Liver (tissue), 9 donors: Measurements from ENCODE around the gene NPW. TPM values are rescaled to one million over a fixed set of nuclear protein-coding genes. Genes with fewer than 3 reads are reported as not detected.

Source experiments
- DNase-seq: peaks from one replicate; pipeline ENCODE4 v3.0.0-alpha.2; 2017; ENCODE audit warnings: low spot score
- H3K27ac ChIP-seq, 2 donors: one replicate each; pipeline ENCODE4 v1.7.0; 2013; ENCODE audit warnings: inconsistent platforms in 2 of 2, low read length in 2 of 2, control low read depth in 1 of 2, low read depth in 1 of 2, mild to moderate bottlenecking in 1 of 2
- H3K27me3 ChIP-seq, 4 donors: one replicate each; pipeline versions ENCODE4 v1.6.1 to v1.7.0; 2013; ENCODE audit warnings: low read length in 3 of 4, inconsistent platforms in 1 of 4, mild to moderate bottlenecking in 1 of 4, moderate library complexity in 1 of 4; ENCODE audit not compliant: control insufficient read depth in 4 of 4, insufficient read depth in 4 of 4
- H3K36me3 ChIP-seq, 4 donors: one replicate each; pipeline versions ENCODE4 v1.6.1 to v1.7.0; 2013; ENCODE audit warnings: low read length in 3 of 4, mild to moderate bottlenecking in 3 of 4, low read depth in 1 of 4, moderate library complexity in 1 of 4; ENCODE audit not compliant: control insufficient read depth in 4 of 4, insufficient read depth in 3 of 4
- H3K4me1 ChIP-seq, 4 donors: one replicate each; pipeline versions ENCODE4 v1.6.1 to v1.7.0; 2013; ENCODE audit warnings: low read length in 3 of 4, mild to moderate bottlenecking in 3 of 4, moderate library complexity in 1 of 4; ENCODE audit not compliant: control insufficient read depth in 4 of 4, insufficient read depth in 4 of 4
- H3K4me3 ChIP-seq, 3 donors: one replicate each; pipeline versions ENCODE4 v1.6.1 to v1.7.0; 2013; ENCODE audit warnings: low read length in 3 of 3, control low read depth in 1 of 3, low read depth in 1 of 3, mild to moderate bottlenecking in 1 of 3
- H3K9ac ChIP-seq, 2 donors: one replicate each; pipeline ENCODE4 v1.7.0; 2013; ENCODE audit warnings: low read length in 2 of 2, mild to moderate bottlenecking in 2 of 2, moderate library complexity in 2 of 2, control low read depth in 1 of 2, low read depth in 1 of 2
- H3K9me3 ChIP-seq, 4 donors: one replicate each; pipeline versions ENCODE4 v1.6.1 to v1.7.0; 2013; ENCODE audit warnings: low read length in 3 of 4; ENCODE audit not compliant: control insufficient read depth in 4 of 4
- EGR1 ChIP-seq, 2 donors: IDR thresholded peaks; 2 replicates each; pipeline ENCODE4 v1.6.1; 2016 to 2018; ENCODE audit warnings: antibody characterized with exemption in 2 of 2, low read depth in 2 of 2
- FOXA1 ChIP-seq: IDR thresholded peaks from 2 replicates; pipeline ENCODE4 v1.6.1; 2016; ENCODE audit warnings: antibody characterized with exemption
- FOXA2 ChIP-seq: IDR thresholded peaks from 2 replicates; pipeline ENCODE4 v1.6.1; 2016; ENCODE audit warnings: antibody characterized with exemption
- GABPA ChIP-seq, 2 donors: IDR thresholded peaks in 1 of 2; conservative IDR thresholded peaks in 1 of 2; 2 replicates each; pipeline ENCODE4 v1.6.1; 2016; ENCODE audit warnings: antibody characterized with exemption in 2 of 2, mild to moderate bottlenecking in 1 of 2, moderate library complexity in 1 of 2
- HNF4A ChIP-seq, 2 donors: conservative IDR thresholded peaks; 2 replicates each; pipeline ENCODE4 v1.6.1; 2016; ENCODE audit warnings: antibody characterized with exemption in 2 of 2, mild to moderate bottlenecking in 2 of 2
- HNF4G ChIP-seq: IDR thresholded peaks from 2 replicates; pipeline ENCODE4 v1.6.1; 2016; ENCODE audit warnings: antibody characterized with exemption
- JUND ChIP-seq, 2 donors: IDR thresholded peaks; 2 replicates each; pipeline ENCODE4 v1.6.1; 2016; ENCODE audit warnings: antibody characterized with exemption in 2 of 2
- NR2F2 ChIP-seq: IDR thresholded peaks from 2 replicates; pipeline ENCODE4 v1.6.1; 2016; ENCODE audit warnings: antibody characterized with exemption
- RAD21 ChIP-seq, 2 donors: IDR thresholded peaks; 2 replicates each; pipeline ENCODE4 v1.6.1; 2016; ENCODE audit warnings: antibody characterized with exemption in 2 of 2, mild to moderate bottlenecking in 2 of 2
- REST ChIP-seq: IDR thresholded peaks from 2 replicates; pipeline ENCODE4 v1.6.1; 2016; ENCODE audit warnings: antibody characterized with exemption, mild to moderate bottlenecking
- RXRA ChIP-seq, 2 donors: IDR thresholded peaks; 2 replicates each; pipeline ENCODE4 v1.6.1; 2017 to 2018; ENCODE audit warnings: antibody characterized with exemption in 2 of 2, mild to moderate bottlenecking in 1 of 2
- SP1 ChIP-seq: IDR thresholded peaks from 2 replicates; pipeline ENCODE4 v1.6.1; 2018; ENCODE audit warnings: antibody characterized with exemption, mild to moderate bottlenecking
- TAF1 ChIP-seq: conservative IDR thresholded peaks from 2 replicates; pipeline ENCODE4 v1.6.1; 2016; ENCODE audit warnings: antibody characterized with exemption, mild to moderate bottlenecking
- YY1 ChIP-seq: IDR thresholded peaks from 2 replicates; pipeline ENCODE4 v1.6.1; 2016; ENCODE audit warnings: antibody characterized with exemption, mild to moderate bottlenecking
- WGBS: extraction: QIAGEN DNeasy Blood & Tissue Kit; methylation state at CpG from one replicate; pipeline ENCODE4 v1.1.7; 2013; 5-methylcytosine and 5-hydroxymethylcytosine counted together
- polyA plus RNA-seq, 2 donors: library from polyadenylated mRNA; stranded (reverse) in 1 of 2; unstranded in 1 of 2; fragments of 200-250 nt in 1 of 2; fragments of >200 nt in 1 of 2; fragmentation: Nextera tagmentation in 1 of 2; extraction: Ambion mirVana in 1 of 2; gene quantifications; one replicate each; pipeline versions ENCODE4 v1.2.1 to v1.2.3, GENCODE V29; 2013 to 2015
- total RNA-seq, 2 donors: library from RNA; depleted of rRNA; stranded (reverse); fragments of >200 nt; gene quantifications; one replicate each; pipeline ENCODE4 v1.2.3, GENCODE V29; 2014
- TF ChIP-seq, protein P1 (sequence below): fragments of 150-350 bp; IDR thresholded peaks from 2 replicates; pipeline ENCODE4 v1.5.1; 2017; ENCODE audit warnings: improper control_type of control experiment, low read depth, low read length; ENCODE audit not compliant: missing input control
- TF ChIP-seq, protein P2 (sequence below): IDR thresholded peaks from 2 replicates; pipeline ENCODE4 v1.6.1; 2016; ENCODE audit warnings: antibody characterized with exemption
- TF ChIP-seq, protein P3 (sequence below): IDR thresholded peaks from 2 replicates; pipeline ENCODE4 v1.6.1; 2016; ENCODE audit warnings: antibody characterized with exemption
- TF ChIP-seq, protein P4 (sequence below): IDR thresholded peaks from 2 replicates; pipeline ENCODE4 v1.6.1; 2016; ENCODE audit warnings: antibody characterized with exemption
- donor health status: healthy.
- donor health status: healthy.
- donor health status: healthy.
- donor health status: healthy.
- donor health status: healthy.

Gene NPW
- total and polyA plus RNA-seq, 4 donors = 1.3 to 20.6 (median 9.1) TPM

DNA sequence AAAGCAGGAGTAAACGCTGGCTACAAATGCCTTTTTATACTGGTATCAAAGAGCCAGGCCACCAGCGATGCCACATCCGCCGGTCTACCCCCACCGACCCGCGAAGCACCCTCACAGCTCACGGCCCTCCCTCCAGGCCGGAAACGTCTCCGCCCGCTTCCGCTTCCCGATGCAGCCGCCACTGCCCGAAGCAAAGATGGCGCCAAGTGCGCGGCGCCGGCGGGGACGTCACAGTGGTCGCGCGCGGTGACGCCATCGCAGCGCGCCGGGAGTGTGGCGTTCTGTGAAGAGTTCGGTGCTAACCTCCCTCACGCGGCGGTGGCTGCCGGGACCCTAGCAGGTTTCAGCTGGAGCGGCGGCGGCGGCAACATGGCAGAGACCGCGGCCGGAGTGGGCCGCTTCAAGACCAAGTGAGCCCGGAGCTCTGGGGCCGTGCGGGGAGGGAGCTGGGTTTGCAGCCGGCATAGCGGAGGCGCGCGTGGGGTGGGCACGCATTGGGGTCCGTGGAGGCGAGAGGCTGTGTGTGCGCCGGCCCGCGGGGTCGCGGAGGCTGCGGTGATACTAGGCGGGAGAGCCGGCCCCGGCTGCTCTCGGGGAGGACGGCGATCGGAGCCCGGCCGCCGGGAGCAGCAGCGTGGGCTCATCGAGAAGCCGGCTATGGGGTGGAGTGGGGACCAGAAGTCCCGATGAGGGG is 47.6 kb upstream of the NPW start, which contains the start of gene TBL3 (continued):
- TF ChIP-seq, protein P1, sequence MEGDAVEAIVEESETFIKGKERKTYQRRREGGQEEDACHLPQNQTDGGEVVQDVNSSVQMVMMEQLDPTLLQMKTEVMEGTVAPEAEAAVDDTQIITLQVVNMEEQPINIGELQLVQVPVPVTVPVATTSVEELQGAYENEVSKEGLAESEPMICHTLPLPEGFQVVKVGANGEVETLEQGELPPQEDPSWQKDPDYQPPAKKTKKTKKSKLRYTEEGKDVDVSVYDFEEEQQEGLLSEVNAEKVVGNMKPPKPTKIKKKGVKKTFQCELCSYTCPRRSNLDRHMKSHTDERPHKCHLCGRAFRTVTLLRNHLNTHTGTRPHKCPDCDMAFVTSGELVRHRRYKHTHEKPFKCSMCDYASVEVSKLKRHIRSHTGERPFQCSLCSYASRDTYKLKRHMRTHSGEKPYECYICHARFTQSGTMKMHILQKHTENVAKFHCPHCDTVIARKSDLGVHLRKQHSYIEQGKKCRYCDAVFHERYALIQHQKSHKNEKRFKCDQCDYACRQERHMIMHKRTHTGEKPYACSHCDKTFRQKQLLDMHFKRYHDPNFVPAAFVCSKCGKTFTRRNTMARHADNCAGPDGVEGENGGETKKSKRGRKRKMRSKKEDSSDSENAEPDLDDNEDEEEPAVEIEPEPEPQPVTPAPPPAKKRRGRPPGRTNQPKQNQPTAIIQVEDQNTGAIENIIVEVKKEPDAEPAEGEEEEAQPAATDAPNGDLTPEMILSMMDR = no peak
- TF ChIP-seq JUND (IDR thresholded peaks at IDR 0.05) = no peak

DNA sequence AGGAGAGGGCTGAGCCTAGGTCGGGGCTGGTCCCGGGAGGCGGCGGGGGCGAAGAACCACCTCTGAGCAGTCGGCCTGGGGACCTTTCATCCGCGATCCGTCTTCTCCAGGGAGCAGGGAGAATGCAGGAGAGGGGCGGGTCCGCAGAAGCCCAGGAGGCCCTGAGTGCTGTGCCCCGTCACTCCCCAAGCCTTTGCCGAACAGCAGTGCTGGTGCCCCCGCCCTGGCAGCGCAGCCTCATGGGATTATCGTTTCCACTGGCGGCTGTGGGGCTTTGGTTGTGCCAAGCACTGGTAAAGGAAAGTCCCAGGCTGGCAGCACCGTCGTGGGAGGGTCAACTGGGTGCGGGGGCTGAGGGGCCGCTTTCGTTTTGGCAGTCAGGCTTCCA is 47.1 kb upstream of the NPW start:
- DNase-seq = no peak
- no peaks in the 10 kb centered on the region for H3K27me3 ChIP-seq
- peak overlapping the region; percentile 6 to 90 for H3K9ac ChIP-seq
- H3K36me3 ChIP-seq = peaks cover 13 to 31% (median 15%) of the 10 kb centered on the region in 4 donors
- peaks cover 6 to 23% (median 18%) of the 10 kb centered on the region in 4 donors for H3K4me1 ChIP-seq
- no peak for TF ChIP-seq FOXA2
- no peak for TF ChIP-seq FOXA1
- no peak for TF ChIP-seq JUND (IDR thresholded peaks at IDR 0.05)
- TF ChIP-seq EGR1 (IDR thresholded peaks at IDR 0.05; ENCODE audit: low read depth in 2 of 2) = no peak
- TF ChIP-seq, protein P2, sequence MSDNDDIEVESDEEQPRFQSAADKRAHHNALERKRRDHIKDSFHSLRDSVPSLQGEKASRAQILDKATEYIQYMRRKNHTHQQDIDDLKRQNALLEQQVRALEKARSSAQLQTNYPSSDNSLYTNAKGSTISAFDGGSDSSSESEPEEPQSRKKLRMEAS = no peak
- no peak for TF ChIP-seq YY1
- TF ChIP-seq RAD21 (IDR thresholded peaks at IDR 0.05) = no peak
- TF ChIP-seq, protein P3, sequence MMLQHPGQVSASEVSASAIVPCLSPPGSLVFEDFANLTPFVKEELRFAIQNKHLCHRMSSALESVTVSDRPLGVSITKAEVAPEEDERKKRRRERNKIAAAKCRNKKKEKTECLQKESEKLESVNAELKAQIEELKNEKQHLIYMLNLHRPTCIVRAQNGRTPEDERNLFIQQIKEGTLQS = no peak
- no peak for TF ChIP-seq HNF4A (conservative IDR thresholded peaks at IDR 0.05)
- TF ChIP-seq, protein P1 = no peak
- no peak for TF ChIP-seq SP1
- TF ChIP-seq TAF1 = no peak
- TF ChIP-seq, protein P4, sequence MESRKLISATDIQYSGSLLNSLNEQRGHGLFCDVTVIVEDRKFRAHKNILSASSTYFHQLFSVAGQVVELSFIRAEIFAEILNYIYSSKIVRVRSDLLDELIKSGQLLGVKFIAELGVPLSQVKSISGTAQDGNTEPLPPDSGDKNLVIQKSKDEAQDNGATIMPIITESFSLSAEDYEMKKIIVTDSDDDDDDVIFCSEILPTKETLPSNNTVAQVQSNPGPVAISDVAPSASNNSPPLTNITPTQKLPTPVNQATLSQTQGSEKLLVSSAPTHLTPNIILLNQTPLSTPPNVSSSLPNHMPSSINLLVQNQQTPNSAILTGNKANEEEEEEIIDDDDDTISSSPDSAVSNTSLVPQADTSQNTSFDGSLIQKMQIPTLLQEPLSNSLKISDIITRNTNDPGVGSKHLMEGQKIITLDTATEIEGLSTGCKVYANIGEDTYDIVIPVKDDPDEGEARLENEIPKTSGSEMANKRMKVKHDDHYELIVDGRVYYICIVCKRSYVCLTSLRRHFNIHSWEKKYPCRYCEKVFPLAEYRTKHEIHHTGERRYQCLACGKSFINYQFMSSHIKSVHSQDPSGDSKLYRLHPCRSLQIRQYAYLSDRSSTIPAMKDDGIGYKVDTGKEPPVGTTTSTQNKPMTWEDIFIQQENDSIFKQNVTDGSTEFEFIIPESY = no peak
- no peak for TF ChIP-seq RXRA (IDR thresholded peaks at IDR 0.05)
- TF ChIP-seq REST = no peak
- TF ChIP-seq NR2F2 = no peak
- no peak for TF ChIP-seq GABPA (IDR thresholded peaks at IDR 0.05 in 1 of 2, conservative IDR thresholded peaks at IDR 0.05 in 1 of 2)
- TF ChIP-seq HNF4G = no peak
- no peaks in the 10 kb centered on the region for H3K9me3 ChIP-seq
- H3K4me3 ChIP-seq = peak overlapping the region; percentile 78 to 94 (median 91)
- H3K27ac ChIP-seq = no peak overlapping the region
- 3% methylated on average over 22 of the region's 22 CpGs for WGBS
